Fibroblast of lung (primary cell): Measurements from ENCODE around the gene CIAO3. TPM values are rescaled to one million over a fixed set of nuclear protein-coding genes. Genes with fewer than 3 reads are reported as not detected.

Source experiments
- DNase-seq, 2 donors: peaks; one replicate each; pipeline versions ENCODE4 v3.0.0 to v3.0.0-alpha.2; 2010; ENCODE audit warnings: low read depth in 2 of 2
- H2AFZ ChIP-seq: 2 replicates; pipeline ENCODE4 v1.5.1; 2012; ENCODE audit warnings: low read length, control low read depth, inconsistent platforms
- H3K27ac ChIP-seq: 2 replicates; pipeline ENCODE4 v1.5.1; 2011; ENCODE audit warnings: low read length, control low read depth; ENCODE audit not compliant: insufficient read depth
- H3K27me3 ChIP-seq: 2 replicates; pipeline ENCODE4 v1.5.1; 2011; ENCODE audit warnings: mild to moderate bottlenecking, low read length; ENCODE audit not compliant: control insufficient read depth, insufficient read depth
- H3K36me3 ChIP-seq: 2 replicates; pipeline ENCODE4 v1.5.1; 2011; ENCODE audit warnings: low read length; ENCODE audit not compliant: control insufficient read depth, insufficient read depth
- H3K4me1 ChIP-seq: 2 replicates; pipeline ENCODE4 v1.5.1; 2011; ENCODE audit warnings: low read length; ENCODE audit not compliant: control insufficient read depth, insufficient read depth; ENCODE audit errors: extremely low read depth
- H3K4me2 ChIP-seq: 2 replicates; pipeline ENCODE4 v1.5.1; 2011; ENCODE audit warnings: low read length, control low read depth; ENCODE audit not compliant: insufficient read depth; ENCODE audit errors: extremely low read depth
- H3K4me3 ChIP-seq, 4 experiments: fragments of 200-600 bp in 1 of 4; sonication (generic) in 1 of 4; replicated peaks in 1 of 4; 2 replicates each; pipeline ENCODE4 v1.5.1; 2011 to 2016; ENCODE audit warnings: low read length in 4 of 4, low read depth in 3 of 4, mild to moderate bottlenecking in 3 of 4, control low read depth in 2 of 4, inconsistent platforms in 1 of 4, mixed read lengths in 1 of 4; ENCODE audit not compliant: insufficient read depth in 1 of 4; ENCODE audit errors: control extremely low read depth in 1 of 4
- H3K79me2 ChIP-seq: 2 replicates; pipeline ENCODE4 v1.5.1; 2012; ENCODE audit warnings: mild to moderate bottlenecking, low read length, inconsistent platforms; ENCODE audit not compliant: control insufficient read depth, insufficient read depth
- H3K9ac ChIP-seq: 2 replicates; pipeline ENCODE4 v1.5.1; 2011; ENCODE audit warnings: mild to moderate bottlenecking, low read length, control low read depth; ENCODE audit not compliant: insufficient read depth
- H3K9me3 ChIP-seq: 2 replicates; pipeline ENCODE4 v1.5.1; 2012; ENCODE audit warnings: low read depth, low read length; ENCODE audit not compliant: control insufficient read depth, insufficient read depth
- H4K20me1 ChIP-seq: 2 replicates; pipeline ENCODE4 v1.5.1; 2011; ENCODE audit warnings: low read length; ENCODE audit not compliant: control insufficient read depth, insufficient read depth; ENCODE audit errors: extremely low read depth
- CTCF ChIP-seq, 2 donors: IDR thresholded peaks in 1 of 2; conservative IDR thresholded peaks in 1 of 2; 1 replicate in 1 of 2; 2 replicates in 1 of 2; pipeline ENCODE4 v1.5.1; 2011 to 2012; ENCODE audit warnings: low read length in 2 of 2, control low read depth in 1 of 2, inconsistent platforms in 1 of 2, low read depth in 1 of 2, mild to moderate bottlenecking in 1 of 2
- EZH2 ChIP-seq: IDR thresholded peaks from 2 replicates; pipeline ENCODE4 v1.5.1; 2012; ENCODE audit warnings: low read length, control low read depth, mild to moderate bottlenecking; ENCODE audit errors: missing control alignments
- polyA plus RNA-seq, 2 donors: library from polyadenylated mRNA; depleted of rRNA in 1 of 2; stranded (reverse) in 1 of 2; unstranded in 1 of 2; fragments of >200 nt; gene quantifications; 2 replicates each; pipeline ENCODE4 v1.2.1, GENCODE V29; 2011 to 2012; ENCODE audit warnings: missing spikeins in 1 of 2
- total RNA-seq: library from RNA; depleted of rRNA; stranded (reverse); fragments of >200 nt; gene quantifications from 2 replicates; pipeline ENCODE4 v1.2.1, GENCODE V29; 2014

CIAO3 gene
- total and polyA plus RNA-seq, 2 donors (not counting 1 experiment from before 2014, with no cell fraction given), result 9.3 to 31.0 TPM

GRCh38 chr16:727291-727977 lies 13.4 kb downstream of the CIAO3 start:
- H3K9ac ChIP-seq, result peak overlapping the region; percentile 40
- no peaks in the 10 kb centered on the region for H3K27me3 ChIP-seq
- peak overlapping the region; percentile 48 to 75 (median 61) for H3K4me3 ChIP-seq
- peaks cover 10% of the 10 kb centered on the region for H3K36me3 ChIP-seq
- no peak for DNase-seq
- TF ChIP-seq EZH2 (no peak), CTCF (conservative IDR thresholded peaks at IDR 0.05 in 1 of 2, IDR thresholded peaks at IDR 0.05 in 1 of 2; ENCODE audit: low read depth in 1 of 2, low read length in 2 of 2) (no peak)
- no peaks in the 10 kb centered on the region for H3K79me2 ChIP-seq
- no peaks in the 10 kb centered on the region for H3K9me3 ChIP-seq
- H3K27ac ChIP-seq, result no peak overlapping the region
- no peak overlapping the region for H2AFZ ChIP-seq
- no peaks in the 10 kb centered on the region for H3K4me1 ChIP-seq
- H3K4me2 ChIP-seq, result peak overlapping the region; percentile 83
- no peaks in the 10 kb centered on the region for H4K20me1 ChIP-seq

GRCh38 chr16:726438-727290 lies 14.1 kb downstream of the CIAO3 start, which contains the start of the genes CCDC78 and HAGHL:
TSS of gene CCDC78 (minus strand) at chr16:726443. CDS start at chr16:726367, 76 bp downstream.
TSS of gene HAGHL (plus strand) at chr16:727106. CDS start at chr16:727510, 404 bp downstream.
- Histone ChIP-seq H3K4me3 (peak within 1 kb of the TSS; percentile 48 to 75 (median 61)), H4K20me1 (no peaks in the 10 kb centered on the region), H3K9ac (peak within 1 kb of the TSS; percentile 40), H3K4me1 (no peaks in the 10 kb centered on the region), H3K9me3 (no peaks in the 10 kb centered on the region), H3K36me3 (peaks cover 10% of the 10 kb centered on the region), H3K27me3 (no peaks in the 10 kb centered on the region), H3K4me2 (peak within 1 kb of the TSS; percentile 83), H3K79me2 (no peaks in the 10 kb centered on the region), H3K27ac (no peak within 1 kb of the TSS), H2AFZ (no peak within 1 kb of the TSS)
- DNase-seq, result peak; percentile 24 to 40
- TF ChIP-seq EZH2 (no peak), CTCF (conservative IDR thresholded peaks at IDR 0.05 in 1 of 2, IDR thresholded peaks at IDR 0.05 in 1 of 2; ENCODE audit: low read depth in 1 of 2, low read length in 2 of 2) (no peak)

GRCh38 chr16:726188-726437 lies 14.7 kb downstream of the CIAO3 start:
- no peaks in the 10 kb centered on the region for H3K79me2 ChIP-seq
- H3K27me3 ChIP-seq, result no peaks in the 10 kb centered on the region
- no peak for DNase-seq
- H2AFZ ChIP-seq, result no peak overlapping the region
- H3K4me2 ChIP-seq, result no peak overlapping the region
- no peaks in the 10 kb centered on the region for H4K20me1 ChIP-seq
- TF ChIP-seq CTCF (conservative IDR thresholded peaks at IDR 0.05 in 1 of 2, IDR thresholded peaks at IDR 0.05 in 1 of 2; ENCODE audit: low read depth in 1 of 2, low read length in 2 of 2) (no peak), EZH2 (no peak)
- H3K9me3 ChIP-seq, result no peaks in the 10 kb centered on the region
- no peak overlapping the region for H3K27ac ChIP-seq
- no peaks in the 10 kb centered on the region for H3K4me1 ChIP-seq
- H3K9ac ChIP-seq, result no peak overlapping the region
- no peak overlapping the region for H3K4me3 ChIP-seq
- H3K36me3 ChIP-seq, result peaks cover 7% of the 10 kb centered on the region
